Uterus (tissue), 4 donors: ENCODE data around the gene CCL8. TPM values are rescaled to one million over a fixed set of nuclear protein-coding genes. Genes with fewer than 3 reads are reported as not detected.

ENCODE experiments used
- DNase-seq, 2 donors: peaks; one replicate each; pipeline ENCODE4 v3.0.0-alpha.2; 2019 to 2020
- H3K27ac ChIP-seq, 2 donors: fragments of 200-600 bp; sonication (generic); 1 replicate in 1 of 2; 2 replicates in 1 of 2; pipeline ENCODE4 v1.5.1; 2016 to 2018
- H3K27me3 ChIP-seq, 2 donors: fragments of 200-600 bp; sonication (generic); one replicate each; pipeline ENCODE4 v1.5.1; 2018 to 2019; ENCODE audit warnings: control low read depth in 1 of 2
- H3K36me3 ChIP-seq, 2 donors: fragments of 200-600 bp; sonication (generic); one replicate each; pipeline ENCODE4 v1.5.1; 2019; ENCODE audit warnings: control low read depth in 1 of 2
- H3K4me1 ChIP-seq, 2 donors: fragments of 200-600 bp; sonication (generic); one replicate each; pipeline ENCODE4 v1.5.1; 2018 to 2019; ENCODE audit warnings: control low read depth in 1 of 2
- H3K4me3 ChIP-seq, 2 donors: fragments of 200-600 bp; sonication (generic); 1 replicate in 1 of 2; 2 replicates in 1 of 2; pipeline ENCODE4 v1.5.1; 2018 to 2019; ENCODE audit warnings: mild to moderate bottlenecking in 1 of 2
- H3K9me3 ChIP-seq, 2 donors: fragments of 200-600 bp; sonication (generic); one replicate each; pipeline ENCODE4 v1.5.1; 2019; ENCODE audit warnings: control low read depth in 1 of 2
- POLR2A ChIP-seq, 2 donors: fragments of 450-650 bp; IDR thresholded peaks; one replicate each; pipeline ENCODE4 v1.6.1; 2016; ENCODE audit warnings: antibody characterized with exemption in 2 of 2, mild to moderate bottlenecking in 1 of 2, moderate library complexity in 1 of 2
- intact Hi-C: fragments of 100-400 bp; cut with DNase I; formaldehyde crosslinking; loops from one replicate; pipeline ENCODE4 v1.15.1; 2023; ENCODE audit warnings: low total_unique reads
- total RNA-seq, 4 donors: library from RNA; depleted of rRNA in 3 of 4; stranded (reverse); fragments of >200 nt in 3 of 4; gene quantifications; one replicate each; pipeline versions ENCODE4 v1.1.0 to v1.2.4, GENCODE V29; 2014 to 2023
- TF ChIP-seq, protein P1 (sequence below), 4 experiments: fragments of 200-600 bp in 2 of 4; fragments of 450-650 bp in 2 of 4; sonication (generic) in 2 of 4; IDR thresholded peaks; one replicate each; pipeline ENCODE4 v1.5.1; 2016 to 2019; ENCODE audit warnings: antibody characterized with exemption in 4 of 4, mild to moderate bottlenecking in 2 of 4, moderate library complexity in 1 of 4
- donor health status: DM: yes; HTN: yes; CAD: no.

Gene CCL8
- total RNA-seq, 4 donors from 2014 or later, result 0.70 TPM; not detected in 3

DNA sequence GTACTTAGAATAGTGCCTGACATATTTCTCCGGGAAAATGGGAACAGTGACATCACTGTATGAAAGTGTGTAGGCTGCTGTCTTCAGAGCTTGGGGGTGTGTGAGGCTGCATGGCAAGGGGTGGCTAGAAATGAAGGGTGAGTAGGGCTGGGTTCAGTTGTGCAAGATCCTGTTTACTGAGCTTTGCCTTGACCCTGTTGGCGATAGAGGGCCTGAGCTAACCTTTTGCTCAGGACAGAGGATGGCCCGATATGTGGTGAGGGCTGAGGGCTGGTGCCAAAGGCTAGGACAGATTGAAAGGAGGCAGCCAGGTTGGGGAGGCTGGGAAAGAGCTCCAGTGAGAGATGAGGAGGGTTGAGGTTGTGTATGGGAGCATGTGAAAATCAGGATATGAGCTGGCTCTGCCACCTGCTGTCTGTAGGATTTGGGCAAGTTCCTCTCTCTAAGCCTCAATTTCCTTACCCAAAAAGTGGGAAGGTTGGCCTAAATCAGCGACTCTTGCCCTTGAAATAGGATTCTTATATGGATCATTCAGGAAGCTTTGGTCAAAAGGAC lies 49.8 kb downstream of the CCL8 start:
- no peak for DNase-seq
- no peaks in the 10 kb centered on the region for H3K9me3 ChIP-seq
- no peaks in the 10 kb centered on the region for H3K4me1 ChIP-seq
- no peaks in the 10 kb centered on the region for H3K36me3 ChIP-seq
- no peak for TF ChIP-seq POLR2A (IDR thresholded peaks at IDR 0.05)
- TF ChIP-seq, protein P1, sequence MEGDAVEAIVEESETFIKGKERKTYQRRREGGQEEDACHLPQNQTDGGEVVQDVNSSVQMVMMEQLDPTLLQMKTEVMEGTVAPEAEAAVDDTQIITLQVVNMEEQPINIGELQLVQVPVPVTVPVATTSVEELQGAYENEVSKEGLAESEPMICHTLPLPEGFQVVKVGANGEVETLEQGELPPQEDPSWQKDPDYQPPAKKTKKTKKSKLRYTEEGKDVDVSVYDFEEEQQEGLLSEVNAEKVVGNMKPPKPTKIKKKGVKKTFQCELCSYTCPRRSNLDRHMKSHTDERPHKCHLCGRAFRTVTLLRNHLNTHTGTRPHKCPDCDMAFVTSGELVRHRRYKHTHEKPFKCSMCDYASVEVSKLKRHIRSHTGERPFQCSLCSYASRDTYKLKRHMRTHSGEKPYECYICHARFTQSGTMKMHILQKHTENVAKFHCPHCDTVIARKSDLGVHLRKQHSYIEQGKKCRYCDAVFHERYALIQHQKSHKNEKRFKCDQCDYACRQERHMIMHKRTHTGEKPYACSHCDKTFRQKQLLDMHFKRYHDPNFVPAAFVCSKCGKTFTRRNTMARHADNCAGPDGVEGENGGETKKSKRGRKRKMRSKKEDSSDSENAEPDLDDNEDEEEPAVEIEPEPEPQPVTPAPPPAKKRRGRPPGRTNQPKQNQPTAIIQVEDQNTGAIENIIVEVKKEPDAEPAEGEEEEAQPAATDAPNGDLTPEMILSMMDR (IDR thresholded peaks at IDR 0.05), result no peak
- H3K4me3 ChIP-seq, result no peak overlapping the region
- intact Hi-C loops, result no loop called here
- no peaks in the 10 kb centered on the region for H3K27me3 ChIP-seq
- H3K27ac ChIP-seq, result no peak overlapping the region

DNA sequence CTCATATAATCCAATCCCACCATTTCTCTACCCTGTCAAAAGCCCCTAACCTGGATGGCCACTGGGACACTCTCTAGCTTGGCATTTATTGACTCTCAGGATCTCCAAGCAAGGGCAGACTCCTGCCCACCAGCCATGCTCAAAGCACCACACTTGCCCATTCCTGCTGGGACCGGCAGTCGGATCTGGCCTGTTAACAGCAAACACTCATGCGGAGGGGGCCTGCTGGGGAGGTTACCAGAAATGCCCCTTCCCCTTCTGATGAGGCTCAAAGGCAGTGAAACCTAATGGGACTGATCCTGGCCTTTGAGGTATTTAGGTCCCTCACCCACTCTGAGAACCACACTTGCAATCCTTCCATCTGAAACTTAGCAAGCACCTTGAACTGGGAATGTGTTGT lies 50.3 kb downstream of the CCL8 start:
- Histone ChIP-seq H3K27ac (no peak overlapping the region), H3K4me3 (no peak overlapping the region), H3K27me3 (no peaks in the 10 kb centered on the region), H3K4me1 (no peaks in the 10 kb centered on the region), H3K9me3 (no peaks in the 10 kb centered on the region), H3K36me3 (no peaks in the 10 kb centered on the region)
- intact Hi-C loops, result no loop called here
- DNase-seq, result no peak
- TF ChIP-seq, protein P1 (IDR thresholded peaks at IDR 0.05), result no peak
- no peak for TF ChIP-seq POLR2A (IDR thresholded peaks at IDR 0.05)

DNA sequence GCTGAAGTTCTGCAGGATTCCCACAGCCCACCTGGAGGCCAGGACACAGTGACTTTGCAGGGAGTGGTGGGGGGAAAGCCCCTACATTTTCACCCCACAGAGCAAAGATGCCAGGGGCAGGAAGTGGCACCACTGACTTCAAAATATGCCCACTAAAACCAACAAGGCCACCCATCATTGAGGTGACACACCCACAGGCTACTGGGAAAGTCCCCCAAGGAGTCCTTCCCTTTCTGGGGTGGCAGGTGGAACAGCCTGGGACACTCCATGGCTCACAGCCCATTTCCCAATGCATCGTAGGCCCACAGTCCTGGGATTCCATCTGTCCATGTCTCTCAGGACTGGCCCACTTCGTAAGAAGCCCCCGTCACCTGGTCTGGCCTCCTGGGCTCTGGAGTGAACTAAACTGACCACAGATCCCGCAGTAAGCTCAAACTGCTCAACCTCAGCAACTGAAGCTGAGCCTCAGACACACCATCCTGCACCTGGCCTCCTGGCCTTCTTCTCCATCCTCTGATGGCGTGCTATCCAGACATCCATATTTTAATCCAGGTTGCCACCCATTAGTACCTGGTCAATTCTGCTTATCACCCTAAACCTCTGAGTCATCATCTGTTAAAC lies 51.3 kb downstream of the CCL8 start:
- Histone ChIP-seq H3K4me1 (no peaks in the 10 kb centered on the region), H3K27me3 (no peaks in the 10 kb centered on the region), H3K27ac (no peak overlapping the region), H3K9me3 (no peaks in the 10 kb centered on the region), H3K36me3 (no peaks in the 10 kb centered on the region), H3K4me3 (no peak overlapping the region)
- no peak for DNase-seq
- intact Hi-C loops, result no loop called here
- TF ChIP-seq, protein P1 (IDR thresholded peaks at IDR 0.05), result no peak
- no peak for TF ChIP-seq POLR2A (IDR thresholded peaks at IDR 0.05)

DNA sequence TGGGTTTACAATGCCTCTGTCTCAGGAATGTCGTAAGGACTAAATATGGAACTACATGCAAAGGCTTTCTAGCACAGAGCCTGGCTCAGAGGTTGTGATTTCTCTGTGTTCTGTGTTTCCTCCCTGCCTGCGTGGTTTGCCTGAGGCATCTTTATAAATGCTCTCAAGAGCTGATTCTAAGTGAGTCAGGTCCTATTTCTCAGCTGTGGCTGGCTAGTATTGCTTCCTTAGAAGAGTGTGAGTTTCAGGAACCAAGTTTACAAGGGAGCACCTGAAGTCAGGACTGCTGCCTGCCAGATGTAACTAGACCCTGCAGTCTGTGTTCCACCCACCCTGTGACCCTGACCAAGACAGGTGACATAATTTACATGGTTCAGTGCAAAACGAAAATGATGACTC lies 51.8 kb downstream of the CCL8 start:
- TF ChIP-seq, protein P1 (IDR thresholded peaks at IDR 0.05), result no peak
- TF ChIP-seq POLR2A (IDR thresholded peaks at IDR 0.05), result no peak
- intact Hi-C loops, result no loop called here
- Histone ChIP-seq H3K4me3 (no peak overlapping the region), H3K27me3 (no peaks in the 10 kb centered on the region), H3K9me3 (no peaks in the 10 kb centered on the region), H3K27ac (no peak overlapping the region), H3K36me3 (no peaks in the 10 kb centered on the region), H3K4me1 (no peaks in the 10 kb centered on the region)
- no peak for DNase-seq

Other genes starting within 250 kb of the CCL8 start
- 10 to 100 TPM in 2 of 4 donors, 1 to 10 TPM in 1, under 1 TPM in 1; 0.77 to 30.3 (median 8.9) TPM for gene CCL2, start 64.2 kb upstream of the CCL8 start, total RNA-seq
- gene CCL7, start 49.2 kb upstream of the CCL8 start, total RNA-seq, result not detected
- gene CCL11, start 33.7 kb upstream of the CCL8 start, total RNA-seq, result 1 to 10 TPM in 1 of 4 donors, not detected in 3; 4.9 TPM
- gene CCL13, start 37.0 kb downstream of the CCL8 start, total RNA-seq, result 1 to 10 TPM in 2 of 4 donors, not detected in 2; 3.0 to 4.1 TPM
- gene CCL1, start 43.8 kb downstream of the CCL8 start, total RNA-seq, result not detected